RKO (cell line): ENCODE data around the gene SPDYE4.

Source experiments
- DNase-seq: peaks from one replicate; pipeline ENCODE4 v3.0.0-alpha.2; 2016; ENCODE audit warnings: low spot score

Gene SPDYE4

DNA sequence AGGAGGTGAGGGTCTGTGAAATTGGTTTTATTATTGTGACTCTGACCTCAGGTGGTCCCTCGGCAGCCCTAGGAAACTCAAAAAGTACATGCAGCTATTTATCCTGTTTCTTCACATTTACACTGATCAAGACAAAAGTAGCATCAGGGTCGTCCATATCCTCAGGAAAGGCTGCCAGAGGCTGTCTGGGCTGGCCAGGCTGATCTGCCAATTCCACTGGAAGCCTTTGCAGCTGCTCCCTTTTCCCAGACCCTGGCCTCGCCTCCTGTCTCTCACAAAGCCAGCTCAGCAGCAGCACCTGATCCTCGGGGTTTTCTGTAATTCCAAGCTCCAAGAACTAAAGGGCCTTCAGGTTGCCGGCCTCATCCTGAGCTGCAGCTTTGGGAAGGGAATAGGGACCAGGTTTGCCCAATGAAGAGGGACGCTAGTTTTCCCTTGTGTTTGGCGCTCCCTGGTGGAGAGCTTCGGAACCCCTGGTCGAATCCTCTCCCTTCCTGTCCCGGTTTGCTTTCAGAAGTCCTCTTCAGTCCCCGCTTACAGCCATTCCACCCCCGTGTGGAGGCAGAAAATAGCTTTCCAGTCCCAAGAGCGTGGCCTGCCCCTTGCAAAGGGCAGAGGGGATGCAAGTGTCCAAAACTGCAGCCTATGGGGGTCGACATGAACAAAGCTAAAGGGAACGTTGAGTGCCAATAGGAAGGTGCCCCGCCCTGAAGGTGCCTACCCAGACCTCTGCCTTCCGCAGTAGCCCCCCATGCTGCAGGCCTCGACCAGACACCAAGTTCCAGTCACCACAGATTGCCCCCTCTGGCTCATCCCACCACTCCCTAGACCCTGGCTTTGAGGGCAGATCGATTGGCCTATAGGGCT is 27.4 kb upstream of the SPDYE4 start:
- peak; percentile 55 for DNase-seq

GRCh38 chr17:8782176-8782575 is 23.8 kb upstream of the SPDYE4 start:
- DNase-seq = no peak

- no peak for DNase-seq
Measured at GRCh38 chr17:8781776-8782175, 23.4 kb upstream of the SPDYE4 start.

GRCh38 chr17:8776881-8777280 is 18.5 kb upstream of the SPDYE4 start:
- no peak for DNase-seq

DNA sequence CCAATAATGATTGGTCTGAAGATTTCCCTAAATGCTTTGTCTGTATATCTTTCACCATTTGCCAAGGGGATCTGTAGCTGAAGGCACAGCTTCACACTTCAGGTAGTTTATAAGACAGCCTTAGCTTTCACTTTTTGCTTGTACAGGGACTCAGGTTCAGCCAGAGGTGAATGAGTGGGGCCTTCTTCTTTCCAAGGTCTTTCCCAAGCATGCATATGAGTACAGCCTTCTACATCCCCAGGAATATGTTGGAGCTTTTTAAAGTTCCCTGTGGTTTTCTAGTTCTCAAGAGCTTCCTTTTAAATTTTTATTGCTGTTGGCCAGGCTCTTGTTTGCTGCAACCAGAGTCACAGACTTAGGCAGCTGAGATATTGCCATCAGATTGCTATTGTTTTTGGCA is 17.9 kb upstream of the SPDYE4 start:
- no peak for DNase-seq

GRCh38 chr17:8766731-8767130 is 8.4 kb upstream of the SPDYE4 start:
- no peak for DNase-seq

DNA sequence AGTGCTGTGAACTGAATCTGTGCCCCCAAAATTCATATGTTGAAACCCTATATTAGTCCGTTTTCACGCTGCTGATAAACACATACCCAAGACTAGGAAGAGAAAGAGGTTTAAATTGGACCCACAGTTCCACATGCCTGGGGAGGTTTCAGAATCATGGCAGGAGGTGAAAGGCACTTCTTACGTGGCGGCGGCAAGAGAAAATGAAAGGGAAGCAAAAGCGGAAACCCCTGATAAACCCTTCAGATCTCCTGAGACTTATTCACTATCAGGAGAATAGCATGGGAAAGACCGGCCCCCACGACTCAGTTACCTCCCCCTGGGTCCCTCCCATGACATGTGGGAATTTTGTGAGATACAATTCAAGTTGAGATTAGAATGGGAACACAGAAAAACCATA is 3.7 kb upstream of the SPDYE4 start:
- DNase-seq = no peak

DNA sequence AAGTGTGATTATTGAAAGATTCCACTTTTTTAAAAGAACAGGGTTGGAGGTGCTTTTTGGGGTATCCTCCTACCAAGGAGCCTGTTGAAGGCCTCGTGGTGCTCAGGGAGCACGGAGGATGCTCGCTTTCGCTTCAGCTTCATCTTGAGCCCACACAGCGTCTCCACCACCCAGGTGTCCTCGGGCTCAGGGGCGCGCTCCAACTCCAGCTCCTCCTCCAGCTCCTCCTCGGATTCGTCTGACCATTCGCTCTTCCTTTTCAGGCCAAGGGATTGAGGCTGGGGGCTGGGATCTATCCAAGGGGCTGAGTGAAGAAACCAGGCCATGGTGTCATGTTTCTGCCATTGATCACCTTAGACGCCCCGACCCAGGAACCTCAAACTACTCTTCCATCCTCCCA is 1.2 kb downstream of the SPDYE4 start:
- DNase-seq = no peak

DNA sequence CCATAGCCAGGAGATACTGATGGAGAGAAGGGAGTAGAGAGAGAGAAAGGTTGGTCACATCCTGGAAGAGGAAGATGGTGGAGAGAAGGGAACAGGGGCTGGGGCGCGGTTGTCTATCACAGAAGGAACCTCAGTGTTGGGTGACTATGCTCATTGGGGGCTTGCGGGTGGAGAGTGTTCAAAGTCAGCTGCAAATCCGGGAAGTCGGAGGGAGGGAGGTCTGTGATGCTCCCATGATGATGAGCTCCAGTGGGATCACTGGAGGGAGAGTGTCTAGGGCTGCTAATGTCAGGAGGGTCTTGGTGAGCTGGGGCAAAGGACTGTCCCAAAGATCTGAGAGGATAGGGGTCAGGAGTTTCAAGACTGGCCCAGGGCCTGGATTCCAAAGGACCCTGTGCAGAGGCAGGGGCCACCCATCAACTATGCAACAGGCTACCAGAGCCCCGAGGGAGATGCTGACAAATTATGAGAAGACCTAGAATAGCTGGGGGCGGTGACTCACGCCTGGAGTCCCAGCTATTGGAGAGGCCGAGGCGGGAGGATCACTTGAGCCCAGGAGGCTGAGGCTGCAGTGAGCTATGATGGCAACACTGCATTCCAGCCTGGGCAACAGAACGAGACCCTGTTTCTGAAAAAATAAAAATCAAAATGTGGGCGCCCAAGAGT is 2.6 kb downstream of the SPDYE4 start:
- DNase-seq = no peak

- DNase-seq = no peak
Measured at GRCh38 chr17:8754890-8755289, 3.5 kb downstream of the SPDYE4 start.

DNA sequence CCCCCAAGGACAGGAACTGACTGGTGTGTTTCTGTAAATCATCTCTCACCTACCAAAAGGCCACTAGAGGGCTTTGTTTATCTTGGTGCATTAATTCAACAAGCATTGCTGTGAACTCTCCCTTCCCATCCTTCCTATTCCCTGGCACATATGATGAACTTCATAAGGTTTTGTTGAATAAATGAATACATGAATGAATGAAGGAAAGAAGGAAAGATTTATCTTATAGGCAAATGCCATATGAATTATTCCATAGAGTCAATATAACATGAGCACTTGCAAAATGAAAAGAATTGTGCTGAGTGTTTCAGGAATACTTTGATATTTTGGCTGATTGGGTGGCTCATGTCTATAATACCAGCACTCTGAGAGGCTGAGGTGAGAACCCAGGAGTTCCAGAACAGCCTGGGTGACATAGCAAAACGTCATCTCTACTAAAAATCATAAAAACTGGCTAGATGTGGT is 4.3 kb downstream of the SPDYE4 start:
- DNase-seq = peak; percentile 30

- no peak for DNase-seq
Measured at GRCh38 chr17:8753136-8753975, 5.0 kb downstream of the SPDYE4 start.

GRCh38 chr17:8749616-8750015 is 8.7 kb downstream of the SPDYE4 start:
- no peak for DNase-seq

DNA sequence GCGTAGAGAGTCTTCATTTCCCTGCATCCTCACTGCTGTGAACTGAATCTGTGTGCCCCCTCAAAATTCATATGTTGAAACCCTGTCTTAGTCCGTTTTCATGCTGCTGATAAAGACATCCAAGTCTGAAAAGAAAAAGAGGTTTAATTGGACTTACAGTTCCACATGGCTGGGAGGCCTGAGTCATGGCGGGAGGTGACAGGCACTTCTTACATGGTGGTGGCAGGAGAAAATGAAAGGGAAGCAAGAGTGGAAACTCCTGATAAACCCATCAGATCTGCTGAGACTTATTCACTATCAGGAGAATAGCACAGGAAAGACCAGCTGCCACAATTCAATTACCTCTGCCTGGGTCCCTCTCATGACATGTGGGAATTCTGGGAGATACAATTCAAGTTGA is 10.6 kb downstream of the SPDYE4 start:
- no peak for DNase-seq

DNA sequence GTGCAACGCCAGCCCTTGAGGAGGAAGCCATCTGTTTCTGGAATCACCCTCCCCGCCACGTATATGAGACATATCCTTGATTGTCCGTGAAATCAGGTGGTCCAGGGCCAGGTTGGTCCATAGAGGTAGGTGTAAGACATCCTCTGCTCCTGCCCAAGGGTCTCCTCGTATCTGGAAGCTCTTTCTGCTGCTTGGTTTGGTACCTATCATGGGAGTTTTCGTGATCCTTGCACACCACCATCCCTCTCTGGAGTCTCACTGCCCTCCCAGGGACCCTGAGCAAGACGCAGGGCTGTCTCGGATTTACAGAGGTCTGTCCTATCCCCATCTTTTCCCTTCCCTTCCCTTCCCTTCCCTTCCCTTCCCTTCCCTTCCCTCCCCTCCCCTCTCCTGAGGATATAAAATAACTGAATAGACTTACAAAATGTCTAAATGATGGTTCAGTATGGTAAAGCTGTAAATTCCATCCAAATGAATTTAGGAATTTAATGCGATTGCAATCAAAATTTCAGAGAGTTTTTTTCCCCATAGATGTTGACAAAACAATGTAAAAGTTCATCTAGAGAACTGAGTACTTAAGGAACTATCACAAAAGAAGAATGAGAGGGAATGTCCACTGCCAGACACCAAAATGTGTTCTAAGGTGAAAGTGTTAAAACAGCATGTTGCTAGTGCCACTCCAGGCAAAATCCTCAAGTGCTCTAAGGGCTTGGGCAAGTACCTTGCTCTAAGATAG is 11.7 kb downstream of the SPDYE4 start:
- DNase-seq = no peak

DNA sequence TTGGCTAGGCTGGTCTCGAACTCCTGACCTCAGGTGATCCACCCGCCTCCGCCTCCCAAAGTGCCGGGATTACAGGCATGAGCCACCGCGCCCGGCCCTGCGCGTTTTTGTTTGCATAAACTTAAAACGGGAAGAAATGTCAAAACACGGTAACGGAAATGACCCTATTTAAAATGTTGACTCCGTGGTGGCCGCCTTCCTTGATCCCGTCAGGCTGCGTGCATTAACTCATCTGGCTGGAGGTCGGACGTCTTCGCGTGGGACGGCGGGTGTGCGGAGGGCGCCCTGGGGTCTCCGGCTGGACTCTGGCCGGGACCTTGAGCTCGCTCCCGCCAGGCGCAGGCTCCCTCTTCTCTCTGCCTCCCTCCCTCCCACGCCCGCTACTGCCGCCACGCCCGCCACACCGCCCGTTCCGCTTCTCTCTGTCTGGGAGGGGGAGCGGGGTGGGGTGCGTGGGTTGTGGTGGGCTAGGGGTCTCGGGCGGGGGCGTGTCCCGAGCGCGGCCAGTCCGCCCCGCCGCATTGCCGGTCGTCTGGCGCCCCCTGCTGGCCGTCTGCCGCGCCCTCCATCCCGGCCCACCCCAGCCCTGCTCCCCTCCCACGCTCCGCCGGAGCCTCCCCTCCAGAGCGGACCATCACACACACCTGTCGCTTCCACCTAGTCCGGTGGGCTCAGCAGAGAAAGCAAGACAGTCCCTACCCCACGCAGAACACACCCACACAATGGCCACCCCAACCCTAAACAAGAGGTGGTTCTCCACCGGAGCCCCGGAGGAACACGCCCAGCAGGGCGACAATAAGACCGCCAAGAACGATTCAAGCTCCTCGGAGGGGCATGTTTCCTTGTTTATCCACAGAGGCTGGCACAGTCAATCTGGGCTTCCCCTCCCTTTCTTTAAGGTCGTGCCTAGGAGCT is 12.5 kb downstream of the SPDYE4 start:
- peak; percentile 9 for DNase-seq

DNA sequence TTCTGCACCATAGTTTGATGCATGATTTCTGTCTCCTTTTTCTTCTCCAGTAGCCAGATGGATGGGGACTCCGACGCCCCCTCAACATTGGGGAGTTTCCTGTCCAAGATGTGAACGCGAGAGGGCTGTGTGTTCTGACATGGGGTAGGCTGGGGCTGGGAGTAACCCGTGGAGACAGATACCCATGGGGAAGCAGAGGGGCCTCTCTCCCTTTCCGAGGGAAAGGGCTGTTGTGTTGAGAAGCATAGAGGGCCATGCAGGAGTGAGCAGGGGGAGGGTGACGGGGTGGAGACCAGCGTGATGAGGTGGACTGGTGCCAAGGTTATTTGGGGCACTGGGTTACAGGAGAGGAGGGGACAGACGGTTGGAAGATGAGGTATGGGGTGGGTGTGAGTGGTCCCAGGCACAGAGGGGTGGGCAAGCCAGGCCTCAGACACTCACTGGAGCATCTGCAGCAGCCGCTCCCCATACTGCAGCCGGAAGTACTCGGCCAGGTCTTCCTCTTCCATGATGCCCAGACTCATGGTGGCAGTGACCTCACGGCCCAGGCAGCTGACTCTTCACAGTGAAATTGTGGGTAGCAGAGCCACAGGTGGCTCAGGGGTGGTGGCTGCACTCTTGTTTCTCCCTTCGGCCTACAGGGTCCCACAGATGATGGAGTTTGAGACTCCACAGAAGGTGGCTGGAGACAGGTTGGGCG is 14.1 kb downstream of the SPDYE4 start:
- no peak for DNase-seq

GRCh38 chr17:8742819-8743218 is 15.5 kb downstream of the SPDYE4 start:
- no peak for DNase-seq

- no peak for DNase-seq
Measured at GRCh38 chr17:8742274-8742673, 16.1 kb downstream of the SPDYE4 start.

DNA sequence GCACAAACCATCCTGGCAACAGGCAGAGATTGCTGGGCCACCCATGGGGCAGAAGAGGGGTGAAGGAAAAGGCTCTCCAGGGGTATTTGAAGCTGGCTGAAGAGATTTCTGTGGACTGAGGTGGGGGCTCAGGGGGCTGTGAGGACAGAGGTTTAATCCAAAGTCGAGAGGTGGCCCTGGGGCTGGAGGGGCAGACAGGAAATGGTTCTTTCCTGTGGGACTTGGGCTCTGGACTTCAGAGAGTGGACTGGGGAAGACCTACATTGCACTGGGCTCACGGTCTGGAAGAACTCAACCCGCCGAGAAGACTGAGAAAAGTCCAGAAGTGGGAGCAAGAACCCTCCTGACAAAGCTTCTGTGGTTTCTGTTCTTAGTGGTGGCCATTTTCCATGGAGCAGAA is 16.6 kb downstream of the SPDYE4 start:
- DNase-seq = no peak
